SU-DHL-6 (cell line): Measurements from ENCODE around the gene UTS2B.

Experiments
- CTCF ChIP-seq: fragments of 200-600 bp; sonication (generic); IDR thresholded peaks from one replicate; pipeline ENCODE4 v1.5.1; 2017; ENCODE audit warnings: antibody characterized with exemption, mild to moderate bottlenecking, low read length, moderate library complexity; ENCODE audit not compliant: insufficient read depth, poor library complexity, severe bottlenecking
- EZH2phosphoT487 ChIP-seq: fragments of 200-600 bp; sonication (generic), shearing (Covaris generic); conservative IDR thresholded peaks from 2 replicates; pipeline ENCODE4 v1.6.1; 2018; ENCODE audit warnings: mild to moderate bottlenecking, antibody characterized with exemption, low read length, moderate library complexity, mixed read lengths

- TF ChIP-seq CTCF: no peak
- no peak for TF ChIP-seq EZH2phosphoT487
Observed at GRCh38 chr3:191340966-191341365, 10.6 kb upstream of the UTS2B start.
